ENCODE measurements around the gene INPP5D.

The INPP5D gene

DNA sequence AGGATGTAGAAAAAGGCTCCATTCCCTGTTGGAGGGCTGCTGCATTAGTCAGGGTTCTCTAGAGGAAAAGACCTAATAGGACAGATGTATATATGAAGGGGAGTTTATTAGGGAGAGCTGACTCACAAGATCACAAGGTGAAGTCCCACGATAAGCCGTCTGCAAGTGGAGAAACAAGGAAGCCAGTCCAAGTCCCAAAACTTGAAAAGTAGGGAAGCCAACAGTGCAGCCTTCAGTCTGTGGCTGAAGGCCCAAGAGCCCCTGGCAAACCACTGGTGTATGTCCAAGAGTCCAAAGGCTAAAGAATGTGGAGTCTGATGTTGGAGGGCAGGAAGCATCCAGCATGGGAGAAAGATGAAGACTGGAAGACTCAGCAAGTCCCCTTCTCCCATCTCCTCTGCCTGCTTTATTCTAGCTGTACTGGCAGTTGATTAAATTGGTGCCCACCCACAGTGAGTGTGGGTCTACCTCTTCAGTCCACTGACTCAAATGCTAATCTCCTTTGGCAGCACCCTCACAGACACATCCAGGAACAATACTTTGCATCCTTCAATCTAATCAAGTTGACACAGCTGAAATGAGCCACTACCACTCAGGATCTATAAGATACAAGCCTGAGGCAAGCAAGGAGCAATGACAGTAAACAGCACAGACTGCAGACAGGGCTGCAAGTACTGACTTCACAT is 161.4 kb downstream of the INPP5D start:
- DNase-seq: no peak

DNA sequence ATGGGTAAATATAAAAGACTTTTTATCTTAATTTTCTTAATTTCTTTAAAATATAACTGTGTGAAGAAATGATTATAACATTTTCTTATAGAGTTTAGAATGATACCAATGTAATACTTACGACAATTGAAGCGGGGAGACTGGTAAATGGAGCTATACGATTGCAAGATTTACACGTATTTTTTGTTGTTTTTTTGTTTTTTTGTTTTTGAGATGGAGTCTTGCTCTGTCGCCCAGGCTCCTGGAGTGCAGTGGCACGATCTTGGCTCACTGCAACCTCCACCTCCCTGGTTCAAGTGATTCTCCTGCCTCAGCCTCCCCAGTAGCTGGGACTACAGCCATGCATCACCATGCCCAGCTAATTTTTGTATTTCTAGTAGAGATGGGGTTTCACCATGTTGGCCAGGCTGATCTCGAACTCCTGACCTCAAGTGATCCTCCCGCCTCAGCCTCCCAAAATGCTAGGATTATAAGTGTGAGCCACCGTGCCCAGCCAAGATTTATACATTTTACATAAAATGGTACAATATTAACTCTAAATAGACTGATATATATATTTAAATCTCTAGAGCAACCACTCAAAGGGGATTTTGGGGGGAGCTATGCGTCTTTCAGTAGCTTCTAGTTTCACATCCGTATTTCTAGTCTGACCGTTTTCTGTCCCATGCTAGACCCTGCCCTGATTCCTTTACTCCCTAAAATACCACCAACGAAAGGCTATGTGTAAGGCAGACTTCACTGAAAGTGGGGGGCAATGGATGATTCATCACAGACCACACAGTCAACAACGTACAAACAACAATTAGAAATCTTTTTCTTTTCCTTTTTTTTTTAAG is 163.1 kb downstream of the INPP5D start:
- peak; percentile 47 for DNase-seq

DNA sequence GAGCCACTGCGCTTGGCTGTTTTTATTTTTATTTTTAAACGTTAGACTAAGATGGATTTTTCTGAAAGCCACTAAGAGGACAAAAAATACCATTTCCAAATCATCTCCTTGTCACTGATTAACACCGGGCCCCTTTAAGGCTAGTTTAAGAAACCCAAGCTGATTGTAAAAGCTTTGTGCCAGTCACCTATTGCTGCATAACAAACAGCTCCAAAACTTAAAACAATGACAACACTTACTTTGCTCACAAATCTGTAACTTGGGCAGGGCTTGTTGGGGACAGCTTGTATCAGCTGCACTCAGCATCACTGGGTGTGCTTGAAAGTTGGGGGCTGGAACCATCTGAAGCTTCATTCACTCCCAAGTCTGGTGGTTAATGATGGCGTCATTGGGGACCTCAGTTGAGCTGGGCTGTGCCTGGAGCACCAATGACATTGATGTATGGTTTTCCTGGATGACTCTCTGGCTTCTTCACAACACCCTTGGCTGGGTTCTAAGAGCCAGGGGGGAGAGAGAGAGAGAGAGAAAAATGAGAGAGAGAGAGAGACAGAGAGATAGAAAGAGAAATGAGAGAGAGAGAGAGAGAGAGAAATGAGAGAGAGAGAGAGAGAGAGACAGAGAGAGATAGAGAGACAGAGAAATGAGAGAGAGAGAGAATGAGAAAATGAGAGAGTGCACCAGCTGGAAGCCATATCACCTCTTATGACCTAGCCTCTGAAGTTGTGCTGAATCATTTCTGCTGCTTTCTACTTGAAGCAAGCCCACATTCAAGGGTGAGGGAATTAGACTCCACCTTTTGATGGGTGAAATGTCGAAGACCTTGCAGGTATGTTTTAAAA is 165.3 kb downstream of the INPP5D start:
- no peak for DNase-seq

DNA sequence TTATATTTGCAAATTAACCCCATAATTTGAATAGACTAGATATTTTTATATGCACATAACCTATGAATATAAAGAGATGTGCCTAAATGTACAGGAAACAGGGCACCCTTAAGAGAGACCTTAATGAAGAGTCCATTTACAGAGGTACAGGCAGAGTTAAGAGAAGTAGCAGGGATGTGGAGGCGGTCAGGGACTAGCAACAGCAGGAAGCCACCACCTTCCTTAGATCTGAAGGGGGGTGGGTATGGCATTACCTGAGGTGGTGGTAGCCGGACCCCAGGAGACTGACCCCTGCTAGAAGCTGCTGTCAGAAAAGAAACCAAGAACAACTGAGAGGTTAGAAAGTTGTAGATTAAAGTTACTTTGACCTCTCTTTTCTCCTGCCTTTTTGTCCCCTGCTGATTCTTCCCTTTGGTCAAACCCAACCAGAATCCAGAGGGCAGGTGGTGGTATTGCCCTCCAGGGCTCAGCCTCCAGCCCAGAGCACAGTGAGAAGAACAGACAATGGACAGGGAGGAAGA is 166.4 kb downstream of the INPP5D start:
- DNase-seq: no peak

DNA sequence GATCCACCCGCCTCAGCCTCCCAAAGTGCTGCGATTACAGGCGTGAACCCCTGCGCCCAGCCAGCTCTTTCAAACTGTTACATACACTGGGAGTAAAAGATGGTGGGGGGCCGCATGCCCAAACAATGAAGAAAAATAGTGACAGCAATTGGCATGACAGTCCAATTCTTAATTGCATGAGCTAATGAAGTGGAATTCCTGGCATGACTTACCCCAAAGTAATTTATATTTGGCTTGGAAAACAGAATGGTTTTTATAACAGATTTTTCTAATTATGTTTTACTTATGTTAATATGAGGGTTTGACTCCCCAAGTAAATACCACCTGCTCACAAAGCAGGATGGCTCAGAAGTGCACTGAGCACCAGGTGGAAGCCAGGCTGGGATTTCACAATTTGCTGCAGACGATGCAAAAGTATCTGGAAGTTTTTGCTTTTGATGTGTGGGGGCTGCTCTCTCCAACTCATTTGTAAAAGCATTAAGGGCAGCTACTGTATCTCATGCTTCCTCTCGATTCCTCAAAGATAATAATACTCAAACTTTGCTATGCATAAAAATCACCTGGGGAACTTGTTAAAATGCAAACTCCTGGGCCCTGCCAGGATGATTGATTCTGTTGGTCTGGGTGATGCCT is 167.3 kb downstream of the INPP5D start:
- DNase-seq: no peak

DNA sequence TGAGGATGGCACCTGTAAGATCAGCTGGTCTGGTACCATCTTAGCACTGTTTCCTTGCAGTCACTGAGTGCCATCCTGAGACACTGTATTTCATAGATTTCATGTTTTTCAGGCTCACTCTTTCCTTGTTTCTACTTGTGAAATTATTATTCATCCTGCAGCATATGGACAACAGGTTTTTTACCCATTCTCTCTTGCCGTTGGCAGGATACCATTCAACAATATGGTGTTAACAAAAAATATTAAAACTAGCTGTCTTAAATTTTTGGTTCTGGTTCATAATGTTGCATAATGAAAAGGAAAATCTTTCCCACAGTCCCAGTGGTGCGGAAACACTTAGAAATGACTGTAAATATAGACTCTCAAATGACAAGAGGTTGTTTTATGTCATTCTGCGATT is 168.2 kb downstream of the INPP5D start:
- no peak for DNase-seq

DNA sequence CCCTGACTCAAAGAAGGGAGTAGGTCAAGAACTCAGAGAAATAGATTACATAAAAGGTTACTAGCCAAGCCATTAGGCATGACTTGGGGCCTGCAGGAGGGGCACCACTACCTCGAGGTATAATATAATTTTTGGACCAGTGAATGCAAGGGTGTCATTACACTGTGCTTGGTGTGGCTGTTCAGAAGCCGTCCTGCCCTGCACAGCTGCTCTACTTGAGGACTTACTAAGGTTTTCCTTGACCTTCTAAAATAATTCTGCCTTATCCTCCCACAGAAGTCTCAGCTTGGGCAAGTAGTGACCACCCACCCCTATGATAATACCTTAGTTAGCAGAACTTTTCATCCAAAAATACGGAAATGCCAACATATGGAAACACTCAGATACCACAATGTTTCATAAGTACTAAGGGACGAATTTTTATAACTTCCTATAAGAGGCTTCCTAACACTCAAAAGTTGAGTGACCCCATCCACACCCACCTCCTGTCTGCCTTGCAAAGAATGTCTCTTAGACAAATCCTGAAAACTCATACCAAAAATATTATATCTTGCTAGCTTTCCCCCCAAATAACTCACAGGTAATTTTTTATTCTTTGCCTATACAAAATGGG is 173.6 kb downstream of the INPP5D start:
- DNase-seq: peak; percentile 52

DNA sequence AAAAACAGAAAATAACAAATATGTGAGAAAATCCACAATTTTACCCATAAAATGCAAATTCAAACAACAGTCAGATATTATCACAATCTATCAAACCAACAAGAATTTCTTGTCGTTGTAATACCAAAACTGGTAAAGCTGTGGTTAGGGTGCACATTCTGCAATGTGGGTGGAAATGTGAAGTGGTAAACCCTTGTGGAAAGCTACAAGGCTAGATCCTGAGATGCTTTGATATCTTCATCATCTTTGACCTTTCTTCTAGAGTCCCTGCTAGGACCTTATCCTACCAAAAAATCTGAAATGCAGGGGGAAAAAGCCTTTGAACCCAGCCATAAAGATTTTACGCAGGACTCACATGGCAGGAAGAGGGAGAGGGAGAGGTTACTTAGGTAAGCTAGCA is 174.1 kb downstream of the INPP5D start:
- no peak for DNase-seq

DNA sequence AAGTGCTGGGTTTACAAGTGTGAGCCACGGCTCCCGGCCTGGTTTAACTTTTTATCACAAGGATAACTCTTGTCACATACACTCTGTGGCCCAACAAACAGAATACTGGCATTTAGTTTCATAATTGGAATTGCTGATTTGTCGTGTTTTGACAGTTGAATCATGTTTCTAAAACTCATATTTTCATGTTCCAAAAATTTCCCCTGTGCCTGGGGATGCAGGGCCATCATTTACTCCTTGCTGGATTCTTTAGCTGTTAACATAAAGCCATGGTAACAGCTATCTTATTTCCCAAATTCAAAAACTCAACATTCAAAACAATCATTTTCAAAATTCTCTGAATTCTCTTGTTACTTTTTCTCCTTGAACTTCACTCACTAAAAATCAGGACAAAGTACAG is 174.9 kb downstream of the INPP5D start:
- DNase-seq: no peak

DNA sequence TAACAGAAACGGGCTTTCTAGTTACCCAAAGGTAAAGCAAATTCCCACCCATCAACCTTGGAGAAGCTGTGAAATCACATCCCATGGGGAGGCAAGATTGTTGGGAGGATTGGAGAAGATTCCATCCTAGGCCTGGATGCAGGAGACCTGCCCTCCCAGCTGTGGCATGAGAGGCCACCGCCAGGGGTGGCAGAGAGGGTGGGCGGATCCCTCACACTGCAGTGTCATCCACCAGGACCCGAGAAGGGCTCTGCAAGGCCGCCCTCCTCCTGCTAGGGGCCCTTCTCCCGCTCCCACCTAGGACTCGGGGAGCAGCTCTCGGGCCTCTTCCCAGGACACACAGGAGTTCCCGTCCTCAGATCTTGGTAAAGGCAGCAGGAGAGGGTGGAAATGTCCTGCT is 175.8 kb downstream of the INPP5D start:
- DNase-seq: no peak

DNA sequence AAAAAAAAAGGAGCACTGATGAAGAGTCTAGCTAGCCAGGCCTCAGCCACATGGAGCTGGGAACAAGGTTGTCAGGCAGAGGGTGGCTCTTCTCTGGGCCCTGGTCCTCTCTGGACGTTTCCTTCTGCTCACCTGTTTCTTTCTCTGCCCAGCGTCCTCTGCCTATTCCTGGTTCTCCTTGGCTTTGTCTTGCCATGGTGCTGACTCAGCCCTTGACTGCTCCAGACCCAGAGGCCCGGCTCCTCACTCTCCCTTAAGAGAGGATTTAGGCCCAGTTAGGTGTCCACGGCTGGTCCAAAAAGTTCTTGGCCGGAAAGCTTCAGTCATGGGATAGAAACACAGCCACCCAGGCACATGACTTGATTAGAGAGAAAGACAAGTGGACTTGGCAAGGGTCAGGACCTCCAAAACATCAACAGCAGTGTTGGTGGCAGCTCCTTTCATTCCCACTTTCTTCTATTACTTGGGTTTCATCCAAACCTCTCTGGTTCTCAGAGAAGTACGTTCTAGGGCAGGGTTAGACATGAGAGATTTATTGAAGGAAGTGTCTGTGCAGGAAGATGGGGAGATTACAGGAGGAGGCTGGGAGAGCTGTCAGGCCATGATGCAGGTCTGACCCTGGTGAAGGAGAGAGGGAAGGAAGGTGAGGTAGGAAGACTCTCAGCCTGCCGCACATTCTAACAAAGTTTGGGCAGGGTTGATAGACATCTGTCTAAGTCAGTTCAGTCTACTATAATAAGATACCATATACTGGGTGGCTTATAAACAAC is 176.9 kb downstream of the INPP5D start:
- DNase-seq: no peak

DNA sequence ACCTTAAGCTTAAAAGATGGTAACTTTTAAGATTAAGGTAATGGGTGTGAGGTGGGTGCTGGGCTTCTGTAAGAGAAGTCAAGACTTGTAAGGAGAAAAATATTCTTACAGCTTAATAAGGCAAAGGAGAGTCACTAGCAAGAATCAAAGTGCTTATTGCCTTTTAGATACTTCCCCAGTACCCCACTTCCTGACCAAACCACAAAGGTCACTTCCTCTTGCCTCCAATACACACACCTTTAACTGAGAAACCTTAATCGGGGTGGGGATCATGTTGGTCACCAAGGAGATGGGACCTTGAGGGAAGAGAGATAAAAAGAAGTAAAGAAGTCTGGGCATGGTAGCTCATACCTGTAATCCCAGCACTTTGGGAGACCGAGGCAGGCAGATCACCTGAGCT is 180.8 kb downstream of the INPP5D start:
- no peak for DNase-seq

DNA sequence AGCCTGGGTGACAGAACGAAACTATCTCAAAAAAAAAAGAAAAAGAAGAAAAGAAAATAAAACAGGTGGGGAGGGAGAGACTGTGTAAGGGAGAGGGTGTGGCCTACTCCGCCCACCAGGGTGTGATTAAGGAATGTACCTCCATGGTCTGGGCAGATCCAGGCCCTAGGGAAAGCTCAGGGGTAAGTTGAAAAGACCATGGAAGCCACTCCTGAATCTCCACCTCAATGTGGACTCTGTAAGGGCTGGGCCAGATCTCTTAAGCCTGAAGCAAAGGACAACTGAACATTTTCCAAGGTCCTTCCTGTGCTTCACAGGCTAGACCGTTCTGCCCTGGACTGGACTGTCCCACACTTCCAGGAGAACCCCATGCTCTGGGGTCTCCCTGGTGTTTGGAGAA is 181.7 kb downstream of the INPP5D start:
- no peak for DNase-seq

DNA sequence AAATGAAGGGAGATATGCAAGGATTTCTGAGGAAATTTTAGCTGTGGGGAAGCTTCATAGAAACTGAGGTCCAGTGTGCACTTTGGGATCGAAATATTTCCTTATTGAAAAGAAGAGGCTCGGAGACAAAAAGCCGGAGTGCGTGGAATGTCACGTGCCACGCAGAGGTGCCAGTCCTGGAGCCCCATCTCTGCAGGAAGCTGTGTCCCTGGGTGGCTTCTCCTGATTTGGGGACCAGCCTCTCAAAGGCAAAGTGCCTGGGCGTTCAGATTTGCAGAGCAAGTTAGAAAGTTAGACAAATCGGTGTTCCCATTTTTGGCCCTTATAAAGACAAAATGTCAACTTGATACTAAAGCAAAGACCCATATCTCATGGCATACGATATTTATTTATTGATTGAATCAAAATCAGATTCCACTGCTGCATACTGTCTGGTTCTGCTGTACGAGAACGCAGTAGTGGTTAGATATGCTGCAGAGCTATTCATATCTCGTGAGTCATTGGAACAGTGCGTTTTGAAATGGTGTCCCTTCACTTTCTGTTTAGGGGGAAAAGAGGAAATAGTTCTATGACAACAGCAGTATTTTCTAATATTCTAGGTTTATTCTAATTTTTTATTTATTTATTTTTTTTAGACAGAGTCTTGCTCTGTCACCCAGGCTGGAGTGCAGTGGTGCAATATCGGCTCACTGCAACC is 182.2 kb downstream of the INPP5D start:
- peak; percentile 92 for DNase-seq

DNA sequence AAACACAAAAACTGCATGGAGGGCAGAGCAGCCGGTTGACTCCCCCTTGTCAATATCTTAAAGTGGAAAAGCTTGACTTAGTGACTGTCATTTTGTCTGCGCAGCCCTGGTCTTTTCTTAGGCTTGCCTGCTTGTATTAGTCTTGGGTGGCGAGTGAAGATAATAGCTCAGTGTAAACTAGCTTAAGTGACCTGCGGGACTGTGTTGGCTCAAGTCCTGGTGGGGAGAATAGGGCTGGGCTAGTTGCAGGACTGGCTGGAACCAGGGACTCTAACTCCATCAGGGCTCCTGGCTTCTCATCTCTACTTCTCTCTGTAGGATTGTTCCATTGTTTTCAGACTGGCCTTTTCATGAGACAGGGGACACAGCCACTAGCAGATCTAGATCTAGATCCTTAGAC is 183.2 kb downstream of the INPP5D start:
- no peak for DNase-seq

DNA sequence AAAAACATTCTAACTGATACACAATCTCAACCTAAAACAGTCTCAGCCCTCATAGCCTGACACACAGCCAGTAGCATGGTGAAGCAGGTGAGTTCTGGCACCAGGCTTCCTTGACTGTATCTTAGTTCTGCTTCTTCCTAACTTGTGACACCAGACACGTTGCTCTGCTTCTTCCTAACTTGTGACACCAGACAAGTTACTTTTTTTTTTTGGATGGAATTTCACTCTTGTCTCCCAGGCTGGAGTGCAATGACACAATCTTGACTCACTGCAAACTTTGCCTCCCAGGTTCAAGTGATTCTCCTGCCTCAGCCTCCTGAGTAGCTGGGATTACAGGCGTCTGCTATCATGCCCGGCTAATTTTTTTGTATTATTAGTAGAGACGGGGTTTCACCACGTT is 184.7 kb downstream of the INPP5D start:
- DNase-seq: peak; percentile 45

DNA sequence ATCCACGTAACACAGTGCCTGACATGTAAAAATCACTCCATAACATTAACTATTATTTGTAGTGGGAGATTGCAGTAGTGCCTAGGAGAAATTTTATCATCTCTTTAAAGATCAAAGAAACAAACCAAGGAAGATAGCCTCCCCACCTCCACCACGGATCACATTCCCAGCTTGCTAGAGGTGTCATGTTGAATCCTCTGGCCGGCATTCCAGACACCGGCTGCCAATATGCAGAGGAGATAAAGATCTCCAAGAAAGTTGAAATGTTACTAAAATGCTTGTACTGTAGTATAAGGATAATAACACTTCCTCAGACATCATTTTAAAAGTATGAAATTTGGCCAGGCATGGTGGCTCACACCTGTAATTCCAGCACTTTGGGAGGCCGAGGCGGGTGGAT is 185.3 kb downstream of the INPP5D start:
- no peak for DNase-seq

DNA sequence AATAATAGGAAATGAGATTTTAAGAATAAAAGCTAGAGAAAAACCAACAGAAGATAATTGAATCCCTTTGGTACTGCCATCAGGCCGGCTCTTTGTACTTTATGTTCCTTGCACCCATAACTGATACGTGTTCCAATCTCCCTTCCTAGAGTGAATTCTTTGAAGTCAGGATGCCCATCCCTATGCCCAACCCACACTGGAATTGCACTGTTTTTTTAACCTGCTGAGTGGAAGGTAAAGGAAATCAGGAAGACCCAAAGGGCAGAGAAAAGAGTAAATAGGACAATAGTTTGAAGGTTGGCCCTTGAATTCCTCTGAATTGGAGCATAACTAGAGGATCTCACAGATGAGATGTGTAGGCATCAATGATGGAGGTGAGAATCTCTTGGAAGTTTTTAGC is 187.0 kb downstream of the INPP5D start:
- DNase-seq: no peak

DNA sequence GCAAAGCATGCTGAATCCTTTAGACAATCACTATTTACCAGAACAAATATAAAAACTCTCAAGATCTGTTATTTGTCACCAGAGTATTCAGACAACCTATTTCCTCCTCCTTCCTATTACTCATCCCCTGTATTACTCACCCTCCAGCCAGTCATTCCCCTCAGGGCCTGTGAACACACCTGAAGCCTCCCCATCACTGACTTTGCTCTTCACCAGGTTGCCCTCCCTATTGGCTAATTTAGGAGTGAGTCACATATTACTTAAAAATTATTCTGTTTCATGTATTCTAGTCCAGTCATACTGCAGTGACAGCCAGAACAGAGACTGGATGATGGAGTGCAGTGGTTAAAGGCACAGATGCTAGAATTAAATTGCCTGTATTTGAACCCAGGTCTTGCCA is 187.6 kb downstream of the INPP5D start:
- DNase-seq: no peak

DNA sequence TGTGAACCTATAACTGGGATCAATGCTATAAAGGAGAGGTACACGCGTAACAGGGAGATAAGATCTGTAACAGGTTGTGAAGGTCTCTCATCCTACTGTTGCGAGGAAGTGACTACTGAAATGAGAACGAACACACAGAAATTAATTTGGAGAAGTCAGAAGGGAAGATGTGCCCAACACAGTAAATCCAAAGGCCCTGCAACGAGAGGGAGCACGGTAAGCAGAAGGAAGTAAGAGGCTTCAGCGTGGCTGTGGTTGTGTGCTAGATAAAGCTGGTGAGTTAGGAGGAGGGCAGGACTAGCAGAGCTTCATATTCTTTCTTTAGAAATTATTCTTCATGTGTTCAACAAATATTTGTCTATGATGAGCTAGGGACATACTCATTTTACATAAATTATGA is 188.9 kb downstream of the INPP5D start:
- DNase-seq: peak; percentile 41

DNA sequence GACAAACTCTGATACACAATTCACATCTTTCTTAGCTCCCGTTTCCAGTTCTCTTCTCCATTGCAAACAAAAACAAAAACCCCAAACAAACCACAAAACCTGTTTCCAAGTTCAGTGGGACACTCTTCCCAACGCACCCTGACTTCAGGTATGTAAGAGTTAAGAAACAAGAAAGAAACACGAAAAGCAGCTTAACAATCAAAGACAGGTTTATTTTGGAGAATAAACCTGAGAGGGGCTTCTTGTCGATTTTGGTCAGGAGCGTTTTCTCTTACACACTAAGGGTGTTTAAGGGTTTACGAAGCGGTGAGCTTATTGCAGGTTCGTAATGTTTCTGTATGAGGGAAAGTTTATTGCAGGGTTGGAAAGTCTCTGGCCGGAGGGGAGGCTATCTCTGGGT is 190.4 kb downstream of the INPP5D start:
- DNase-seq: no peak

All from suppressor macrophage treated with lipopolysaccharide for 4 hours (primary cell).